Ishikawa (cell line): ENCODE measurements around the gene GRAMD4.

Experiments
- CREB1 ChIP-seq: IDR thresholded peaks from 2 replicates; pipeline ENCODE4 v1.6.1; 2012; ENCODE audit warnings: low read depth
- RAD21 ChIP-seq: IDR thresholded peaks from 2 replicates; pipeline ENCODE4 v1.6.1; 2012; ENCODE audit warnings: low read depth
- ZBTB7A ChIP-seq: IDR thresholded peaks from 2 replicates; pipeline ENCODE4 v1.6.1; 2012; ENCODE audit warnings: low read depth
- TF ChIP-seq, protein P1 (sequence below): IDR thresholded peaks from 2 replicates; pipeline ENCODE4 v1.6.1; 2012; ENCODE audit warnings: low read depth, mild to moderate bottlenecking

DNA sequence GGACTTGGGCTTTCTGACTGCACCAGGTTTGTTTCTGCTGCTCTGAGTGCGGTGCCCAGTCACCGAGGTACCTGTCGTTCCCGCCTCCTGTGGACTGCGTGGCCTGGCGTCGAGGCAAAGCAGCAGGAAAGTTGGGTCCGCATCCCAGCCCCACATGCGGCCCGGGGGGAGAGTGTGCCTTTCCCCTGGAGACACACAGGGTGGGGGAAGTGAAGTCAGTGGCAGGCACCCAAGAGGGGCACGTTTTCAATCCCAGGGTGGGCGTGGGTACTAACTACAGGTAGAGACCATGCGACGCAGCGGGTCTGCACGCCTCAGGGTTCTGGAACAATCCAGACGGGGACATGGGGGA is 25.3 kb upstream of the GRAMD4 start:
- no peak for TF ChIP-seq CREB1
- no peak for TF ChIP-seq RAD21
- TF ChIP-seq ZBTB7A, result no peak
- TF ChIP-seq, protein P1, sequence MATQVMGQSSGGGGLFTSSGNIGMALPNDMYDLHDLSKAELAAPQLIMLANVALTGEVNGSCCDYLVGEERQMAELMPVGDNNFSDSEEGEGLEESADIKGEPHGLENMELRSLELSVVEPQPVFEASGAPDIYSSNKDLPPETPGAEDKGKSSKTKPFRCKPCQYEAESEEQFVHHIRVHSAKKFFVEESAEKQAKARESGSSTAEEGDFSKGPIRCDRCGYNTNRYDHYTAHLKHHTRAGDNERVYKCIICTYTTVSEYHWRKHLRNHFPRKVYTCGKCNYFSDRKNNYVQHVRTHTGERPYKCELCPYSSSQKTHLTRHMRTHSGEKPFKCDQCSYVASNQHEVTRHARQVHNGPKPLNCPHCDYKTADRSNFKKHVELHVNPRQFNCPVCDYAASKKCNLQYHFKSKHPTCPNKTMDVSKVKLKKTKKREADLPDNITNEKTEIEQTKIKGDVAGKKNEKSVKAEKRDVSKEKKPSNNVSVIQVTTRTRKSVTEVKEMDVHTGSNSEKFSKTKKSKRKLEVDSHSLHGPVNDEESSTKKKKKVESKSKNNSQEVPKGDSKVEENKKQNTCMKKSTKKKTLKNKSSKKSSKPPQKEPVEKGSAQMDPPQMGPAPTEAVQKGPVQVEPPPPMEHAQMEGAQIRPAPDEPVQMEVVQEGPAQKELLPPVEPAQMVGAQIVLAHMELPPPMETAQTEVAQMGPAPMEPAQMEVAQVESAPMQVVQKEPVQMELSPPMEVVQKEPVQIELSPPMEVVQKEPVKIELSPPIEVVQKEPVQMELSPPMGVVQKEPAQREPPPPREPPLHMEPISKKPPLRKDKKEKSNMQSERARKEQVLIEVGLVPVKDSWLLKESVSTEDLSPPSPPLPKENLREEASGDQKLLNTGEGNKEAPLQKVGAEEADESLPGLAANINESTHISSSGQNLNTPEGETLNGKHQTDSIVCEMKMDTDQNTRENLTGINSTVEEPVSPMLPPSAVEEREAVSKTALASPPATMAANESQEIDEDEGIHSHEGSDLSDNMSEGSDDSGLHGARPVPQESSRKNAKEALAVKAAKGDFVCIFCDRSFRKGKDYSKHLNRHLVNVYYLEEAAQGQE, result no peak
